ENCODE measurements around the gene RIPK4. TPM values are rescaled to one million over a fixed set of nuclear protein-coding genes. Genes with fewer than 3 reads are reported as not detected.
"Not testable (repeated sequence)": the region's sequence is repeated elsewhere in the genome, so short reads cannot be mapped to it uniquely, and the experiment has no call there.

Gene RIPK4
- total RNA-seq, 1 donor from 2014 or later, result 0.09 TPM

- intact Hi-C loops (cut with DNase I), result no loop called here
- DNase-seq (ENCODE audit: low spot score), result no peak
- peak; percentile 8 for ATAC-seq
These were observed 40.3 kb downstream of the RIPK4 start for GRCh38 chr21:41726630-41726969.

- intact Hi-C loops (cut with DNase I), result no loop called here
- no peak for DNase-seq (ENCODE audit: low spot score)
These were observed 40.7 kb downstream of the RIPK4 start for GRCh38 chr21:41726058-41726558.

GRCh38 chr21:41725421-41726031 is 41.3 kb downstream of the RIPK4 start:
- ATAC-seq (peak; percentile 9), DNase-seq (ENCODE audit: low spot score) (no peak)

More at GRCh38 chr21:41726058-41726558, 40.7 kb downstream of the RIPK4 start:
- peak; percentile 62 for ATAC-seq

GRCh38 chr21:41723835-41724234 is 43.0 kb downstream of the RIPK4 start:
- intact Hi-C loops (cut with DNase I); ATAC-seq; DNase-seq (ENCODE audit: low spot score): not testable (repeated sequence)

More at GRCh38 chr21:41725421-41726031, 41.3 kb downstream of the RIPK4 start:
- intact Hi-C loops (cut with DNase I), result no loop called here

GRCh38 chr21:41722052-41723018 is 44.5 kb downstream of the RIPK4 start:
- intact Hi-C loops (cut with DNase I), result no loop called here
- ATAC-seq (no peak), DNase-seq (ENCODE audit: low spot score) (no peak)

- intact Hi-C loops (cut with DNase I), result no loop called here
- DNase-seq (ENCODE audit: low spot score) (no peak), ATAC-seq (no peak)
These were observed 46.6 kb downstream of the RIPK4 start for GRCh38 chr21:41720250-41720649.

GRCh38 chr21:41719691-41720090 is 47.2 kb downstream of the RIPK4 start:
- ATAC-seq (no peak), DNase-seq (ENCODE audit: low spot score) (no peak)
- intact Hi-C loops (cut with DNase I), result no loop called here

GRCh38 chr21:41717573-41718330 is 49.1 kb downstream of the RIPK4 start:
- ATAC-seq, result no peak
- intact Hi-C loops (cut with DNase I), result no loop called here
- DNase-seq (ENCODE audit: low spot score), result no peak

- intact Hi-C loops (cut with DNase I), result no loop called here
These were observed 50.1 kb downstream of the RIPK4 start for GRCh38 chr21:41716751-41717150.

GRCh38 chr21:41715649-41716281 is 51.1 kb downstream of the RIPK4 start:
- no peak for DNase-seq (ENCODE audit: low spot score)
- peak; percentile 34 for ATAC-seq

More at GRCh38 chr21:41716751-41717150, 50.1 kb downstream of the RIPK4 start:
- DNase-seq (ENCODE audit: low spot score), result no peak
- ATAC-seq, result no peak

GRCh38 chr21:41714299-41714865 is 52.5 kb downstream of the RIPK4 start:
- DNase-seq (ENCODE audit: low spot score); intact Hi-C loops (cut with DNase I); ATAC-seq: not testable (repeated sequence)

More at GRCh38 chr21:41715649-41716281, 51.1 kb downstream of the RIPK4 start:
- intact Hi-C loops (cut with DNase I), result no loop called here

- DNase-seq (ENCODE audit: low spot score) (no peak), ATAC-seq (no peak)
- intact Hi-C loops (cut with DNase I), result no loop called here
These were observed 53.2 kb downstream of the RIPK4 start for GRCh38 chr21:41713495-41714281.

- DNase-seq (ENCODE audit: low spot score), result no peak
These were observed 54.1 kb downstream of the RIPK4 start for GRCh38 chr21:41712730-41713129.

GRCh38 chr21:41712201-41712600 is 54.7 kb downstream of the RIPK4 start:
- peak; percentile 8 for ATAC-seq
- intact Hi-C loops (cut with DNase I), result no loop called here
- no peak for DNase-seq (ENCODE audit: low spot score)

More at GRCh38 chr21:41712730-41713129, 54.1 kb downstream of the RIPK4 start:
- ATAC-seq, result no peak
- intact Hi-C loops (cut with DNase I), result no loop called here

GRCh38 chr21:41711416-41712007 is 55.3 kb downstream of the RIPK4 start:
- DNase-seq (ENCODE audit: low spot score) (no peak), ATAC-seq (no peak)
- intact Hi-C loops (cut with DNase I), result no loop called here

- intact Hi-C loops (cut with DNase I), result no loop called here
- ATAC-seq (no peak), DNase-seq (ENCODE audit: low spot score) (no peak)
These were observed 56.1 kb downstream of the RIPK4 start for GRCh38 chr21:41710823-41711160.

Data from sciatic nerve (tissue), 2 donors.